ENCODE data around the gene PCDHB15. TPM values are rescaled to one million over a fixed set of nuclear protein-coding genes. Genes with fewer than 3 reads are reported as not detected.
"Not testable (repeated sequence)": the region's sequence is repeated elsewhere in the genome, so short reads cannot be mapped to it uniquely, and the experiment has no call there.

The PCDHB15 gene
- total and polyA plus RNA-seq, 9 donors: 3.4 to 17.0 (median 8.5) TPM

GRCh38 chr5:141234109-141234667, 11.0 kb upstream of the PCDHB15 start:
- TF ChIP-seq CTCF (IDR thresholded peaks at IDR 0.05): peak in 2 of 3 donors; percentile 15 to 19
- no peak for TF ChIP-seq POLR2A (IDR thresholded peaks at IDR 0.05)
- H3K4me3 ChIP-seq: peak overlapping the region; percentile 8
- DNase-seq: peak in 2 of 5 donors; percentile 35 to 42
- H3K4me1 ChIP-seq (ENCODE audit: insufficient read depth): no peaks in the 10 kb centered on the region
- WGBS, 3 donors: 5 to 9% (median 5%) methylated on average over 15 of the region's 15 CpGs
- peaks cover 6 to 30% of the 10 kb centered on the region in 2 donors for H3K9me3 ChIP-seq
- no peak overlapping the region for H3K27ac ChIP-seq
- no peaks in the 10 kb centered on the region for H3K27me3 ChIP-seq
- intact Hi-C loops (cut with DNase I): loop anchor here in 1 of 4 donors (10.0 kb wide), 1 partner anchor 391 kb away; no protein-coding TSS in a partner anchor
- no peaks in the 10 kb centered on the region for H3K36me3 ChIP-seq

GRCh38 chr5:141235922-141236321, 9.3 kb upstream of the PCDHB15 start:
- not testable (repeated sequence) for H3K36me3 ChIP-seq; H3K27ac ChIP-seq; H3K27me3 ChIP-seq; H3K4me3 ChIP-seq; H3K4me1 ChIP-seq (ENCODE audit: insufficient read depth); DNase-seq
- intact Hi-C loops (cut with DNase I): loop anchor here in 1 of 4 donors (10.0 kb wide), 1 partner anchor 389 kb away; no protein-coding TSS in a partner anchor
- WGBS, 3 donors: 19 to 41% (median 25%) methylated on average over 38 to 40 of the region's 40 CpGs
- H3K9me3 ChIP-seq: peaks cover 6 to 42% of the 10 kb centered on the region in 2 donors

GRCh38 chr5:141236516-141237313, 8.5 kb upstream of the PCDHB15 start:
- Histone ChIP-seq H3K36me3 (no peaks in the 10 kb centered on the region), H3K9me3 (peaks cover 10 to 49% of the 10 kb centered on the region in 2 donors), H3K4me1 (ENCODE audit: insufficient read depth) (no peaks in the 10 kb centered on the region), H3K27me3 (no peaks in the 10 kb centered on the region), H3K4me3 (no peak overlapping the region), H3K27ac (no peak overlapping the region)
- DNase-seq: no peak
- TF ChIP-seq EP300 (IDR thresholded peaks at IDR 0.05) (no peak), POLR2A (IDR thresholded peaks at IDR 0.05) (no peak), CTCF (IDR thresholded peaks at IDR 0.05) (no peak)
- intact Hi-C loops (cut with DNase I): loop anchor here in 1 of 4 donors (10.0 kb wide), 1 partner anchor 388 kb away; no protein-coding TSS in a partner anchor
- WGBS, 3 donors: 17 to 22% (median 17%) methylated on average over 28 to 32 of the region's 32 CpGs

- 16 to 25% (median 22%) methylated on average over 23 to 43 of the region's 43 CpGs for WGBS, 3 donors
- no peak for TF ChIP-seq POLR2A (IDR thresholded peaks at IDR 0.05)
- TF ChIP-seq EP300 (IDR thresholded peaks at IDR 0.05): no peak
- no peak for TF ChIP-seq CTCF (IDR thresholded peaks at IDR 0.05)
- Histone ChIP-seq H3K4me3 (no peak overlapping the region), H3K36me3 (no peaks in the 10 kb centered on the region), H3K4me1 (ENCODE audit: insufficient read depth) (no peaks in the 10 kb centered on the region), H3K27ac (no peak overlapping the region), H3K9me3 (peaks cover 10 to 45% of the 10 kb centered on the region in 2 donors), H3K27me3 (no peaks in the 10 kb centered on the region)
- no peak for DNase-seq
- intact Hi-C loops (cut with DNase I): loop anchor here in 1 of 4 donors (10.0 kb wide), 1 partner anchor 323 kb away; no protein-coding TSS in a partner anchor
Measured at GRCh38 chr5:141241496-141241895, 3.7 kb upstream of the PCDHB15 start.

- not testable (repeated sequence) for H3K4me1 ChIP-seq (ENCODE audit: insufficient read depth); H3K27me3 ChIP-seq; H3K36me3 ChIP-seq; H3K4me3 ChIP-seq; H3K27ac ChIP-seq; DNase-seq
- H3K9me3 ChIP-seq: peaks cover 10 to 37% of the 10 kb centered on the region in 2 donors
- intact Hi-C loops (cut with DNase I): loop anchor here in 1 of 4 donors (10.0 kb wide), 1 partner anchor 318 kb away; no protein-coding TSS in a partner anchor
- WGBS, 3 donors: 11 to 54% (median 28%) methylated on average over 4 to 30 of the region's 42 CpGs
Measured at GRCh38 chr5:141246971-141247370, 1.8 kb downstream of the PCDHB15 start.

- peaks cover 10 to 36% of the 10 kb centered on the region in 2 donors for H3K9me3 ChIP-seq
- H3K4me3 ChIP-seq; H3K36me3 ChIP-seq; H3K4me1 ChIP-seq (ENCODE audit: insufficient read depth); H3K27ac ChIP-seq; H3K27me3 ChIP-seq; DNase-seq: not testable (repeated sequence)
- 40 to 53% (median 51%) methylated on average over 18 to 34 of the region's 34 CpGs for WGBS, 3 donors
- intact Hi-C loops (cut with DNase I): loop anchor here in 1 of 4 donors (10.0 kb wide), 1 partner anchor 317 kb away; no protein-coding TSS in a partner anchor
Measured at GRCh38 chr5:141247434-141247833, 2.2 kb downstream of the PCDHB15 start.
